SW 1271 (cell line): ENCODE measurements around the gene SNX10.
"Not testable (repeated sequence)": the region's sequence is repeated elsewhere in the genome, so short reads cannot be mapped to it uniquely, and the experiment has no call there.

Experiments used
- DNase-seq, 2 experiments: peaks; one replicate each; lab custom pipeline; 2025; lab: John Stamatoyannopoulos, UW

SNX10 gene, protein sequence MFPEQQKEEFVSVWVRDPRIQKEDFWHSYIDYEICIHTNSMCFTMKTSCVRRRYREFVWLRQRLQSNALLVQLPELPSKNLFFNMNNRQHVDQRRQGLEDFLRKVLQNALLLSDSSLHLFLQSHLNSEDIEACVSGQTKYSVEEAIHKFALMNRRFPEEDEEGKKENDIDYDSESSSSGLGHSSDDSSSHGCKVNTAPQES

GRCh38 chr7:26291699-26292538, at the start of gene SNX10:
SNX10 (plus strand) TSS chr7:26291862; CDS start chr7:26346443, 54,581 bp downstream.
- no peak for DNase-seq

GRCh38 chr7:26245150-26245549, 46.5 kb upstream of the SNX10 start:
- no peak for DNase-seq

GRCh38 chr7:26250239-26250638, 41.4 kb upstream of the SNX10 start:
- DNase-seq = no peak

GRCh38 chr7:26261866-26262265, 29.8 kb upstream of the SNX10 start:
- DNase-seq = not testable (repeated sequence)

- DNase-seq = no peak
Observed at GRCh38 chr7:26265065-26265464, 26.6 kb upstream of the SNX10 start.

GRCh38 chr7:26265499-26266075, 26.1 kb upstream of the SNX10 start:
- DNase-seq = no peak

DNA sequence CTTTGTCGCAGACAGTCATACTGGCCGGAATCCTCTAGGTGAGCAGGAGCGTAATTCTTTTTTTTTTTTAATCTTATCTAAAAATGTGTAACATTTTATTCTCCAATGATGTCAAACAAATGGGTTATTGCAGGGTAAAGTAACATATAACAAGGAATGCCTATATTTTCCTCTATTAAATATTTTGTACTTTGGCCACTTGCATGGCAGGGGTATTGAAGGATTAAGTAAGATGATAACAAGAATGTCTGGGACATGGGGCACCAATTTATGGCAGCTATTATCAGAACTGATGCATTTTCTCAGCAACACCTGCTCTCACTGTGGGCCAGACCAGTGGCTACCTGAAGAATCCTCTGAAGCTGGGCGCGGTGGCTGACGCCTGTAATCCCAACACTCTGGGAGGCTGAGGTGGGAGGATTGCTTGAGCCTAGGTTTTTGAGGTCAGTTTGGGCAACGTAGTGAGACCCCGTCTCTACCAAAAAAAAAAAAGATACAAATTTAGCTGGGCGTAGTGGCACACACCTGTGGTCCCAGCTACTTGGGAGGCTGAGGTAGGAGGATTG, 24.0 kb upstream of the SNX10 start:
- DNase-seq = no peak

GRCh38 chr7:26275213-26275612, 16.4 kb upstream of the SNX10 start:
- DNase-seq = no peak

- DNase-seq = peak in 1 of 2 experiments; percentile 54
Observed at GRCh38 chr7:26278770-26279169, 12.9 kb upstream of the SNX10 start.

GRCh38 chr7:26279405-26279804, 12.3 kb upstream of the SNX10 start:
- DNase-seq = no peak

GRCh38 chr7:26280097-26280496, 11.6 kb upstream of the SNX10 start:
- DNase-seq = no peak

DNA sequence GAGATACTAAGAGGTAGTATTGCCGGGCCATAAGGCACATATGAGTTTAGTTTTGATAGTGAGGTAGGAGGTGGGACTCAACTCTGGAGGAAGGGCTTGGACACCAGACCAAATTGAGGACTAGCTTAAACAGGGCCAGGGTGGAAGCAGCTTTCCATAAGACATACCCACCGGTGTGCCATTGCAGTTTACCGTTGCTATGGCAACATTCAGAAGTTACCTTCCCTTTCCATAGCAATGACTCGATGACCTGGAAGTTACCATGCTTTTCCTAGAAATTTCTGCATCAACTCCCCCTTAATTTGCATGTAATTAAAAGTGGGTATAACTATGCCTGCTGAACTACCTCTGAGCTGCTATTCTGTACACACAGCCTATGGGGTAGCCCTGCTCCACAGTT, 10.9 kb upstream of the SNX10 start:
- no peak for DNase-seq

DNA sequence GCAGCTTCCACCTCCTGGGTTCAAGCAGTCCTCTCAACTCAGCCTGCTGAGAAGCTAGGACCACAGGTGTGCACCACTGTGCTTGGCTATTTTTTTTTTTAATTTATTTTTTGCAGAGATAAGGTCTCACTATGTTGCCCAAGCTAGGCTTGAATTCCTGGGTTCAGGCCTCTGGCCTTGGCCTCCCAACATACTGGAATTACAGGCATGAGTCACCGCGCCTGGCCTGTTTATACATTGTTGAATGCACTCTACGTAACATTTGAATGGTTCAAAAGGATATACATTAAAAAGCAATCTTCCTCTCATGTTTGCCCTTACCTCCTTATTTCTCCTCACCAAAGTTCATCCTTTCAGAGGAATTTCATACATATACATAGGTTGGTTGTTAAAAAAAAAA, 7.2 kb upstream of the SNX10 start:
- DNase-seq = no peak

GRCh38 chr7:26284995-26285632, 6.5 kb upstream of the SNX10 start:
- peak in 1 of 2 experiments; percentile 18 for DNase-seq

GRCh38 chr7:26286157-26286556, 5.5 kb upstream of the SNX10 start:
- DNase-seq = no peak

DNA sequence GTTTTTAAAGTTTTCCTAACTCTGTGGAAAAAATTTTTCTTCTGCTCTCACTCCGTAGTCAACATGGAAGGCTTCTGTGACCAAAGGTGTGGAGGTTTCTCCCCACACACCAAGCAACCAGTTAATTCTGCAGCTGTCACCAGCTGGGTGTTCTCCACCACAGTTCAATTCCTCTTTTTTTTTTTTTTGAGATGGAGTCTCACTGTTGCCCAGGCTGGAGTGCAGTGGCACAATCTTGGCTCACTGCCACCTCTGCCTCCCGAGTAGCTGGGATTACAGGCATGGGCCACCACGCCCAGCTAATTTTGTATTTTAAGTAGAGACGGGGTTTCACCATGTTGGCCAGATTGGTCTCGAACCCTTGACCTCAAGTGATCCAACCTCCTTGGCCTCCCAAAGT, 3.5 kb upstream of the SNX10 start:
- DNase-seq = not testable (repeated sequence)

- no peak for DNase-seq
Observed at GRCh38 chr7:26291251-26291650, 411 bp upstream of the SNX10 start.

- no peak for DNase-seq
Observed at GRCh38 chr7:26292768-26293560, 1.3 kb downstream of the SNX10 start.

GRCh38 chr7:26293569-26294308, 2.1 kb downstream of the SNX10 start:
- DNase-seq = no peak

DNA sequence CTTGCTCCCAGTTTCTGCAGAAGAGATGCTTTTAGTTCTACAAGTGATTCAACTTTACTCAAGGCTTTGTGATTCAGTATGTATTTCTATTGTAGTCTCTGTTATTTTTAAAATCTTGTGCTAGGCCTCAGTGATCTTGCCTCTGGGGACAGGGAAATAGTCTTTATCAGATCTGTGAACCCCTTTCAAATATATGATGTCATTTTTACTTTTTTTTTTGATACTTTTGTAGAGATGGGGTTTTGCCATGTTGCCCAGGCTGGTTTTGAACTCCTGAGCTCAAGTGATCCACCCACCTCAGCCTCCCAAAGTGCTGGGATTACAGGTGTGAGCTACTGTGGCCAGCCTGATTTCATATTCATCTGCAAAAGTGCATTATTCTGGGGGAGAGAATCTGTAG, 3.4 kb downstream of the SNX10 start:
- no peak for DNase-seq

- no peak for DNase-seq
Observed at GRCh38 chr7:26295586-26295985, 3.9 kb downstream of the SNX10 start.
